HG02623 (cell line): Measurements from ENCODE around the gene ACBD6.
"Not testable (repeated sequence)": the region's sequence is repeated elsewhere in the genome, so short reads cannot be mapped to it uniquely, and the experiment has no call there.

Source experiments
- ATAC-seq: cut with Tn5 transposase; IDR thresholded peaks from one replicate; pipeline ENCODE4 v1.9.1; 2021; ENCODE audit warnings: moderate library complexity; ENCODE audit not compliant: unreplicated experiment

Gene ACBD6

GRCh38 chr1:180421614-180422013 is 80.8 kb downstream of the ACBD6 start:
- ATAC-seq: no peak

DNA sequence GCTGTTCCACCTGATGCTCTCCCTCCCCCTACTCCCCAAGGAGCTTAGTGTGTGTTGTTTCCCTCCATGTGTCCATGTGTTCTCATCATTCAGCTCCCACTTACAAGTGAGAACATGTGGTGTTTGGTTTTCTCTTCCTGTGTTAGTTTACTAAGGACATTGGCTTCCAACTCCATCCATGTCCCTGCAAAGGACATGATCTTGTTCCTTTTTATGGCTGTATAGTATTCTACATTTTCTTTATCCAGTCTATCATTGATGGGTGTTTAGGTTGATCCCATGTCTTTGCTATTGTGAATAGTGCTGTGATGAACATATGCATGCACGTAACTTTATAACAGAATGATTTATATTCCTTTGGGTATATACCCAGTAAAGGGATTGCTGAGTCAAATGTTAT is 81.2 kb downstream of the ACBD6 start:
- not testable (repeated sequence) for ATAC-seq

DNA sequence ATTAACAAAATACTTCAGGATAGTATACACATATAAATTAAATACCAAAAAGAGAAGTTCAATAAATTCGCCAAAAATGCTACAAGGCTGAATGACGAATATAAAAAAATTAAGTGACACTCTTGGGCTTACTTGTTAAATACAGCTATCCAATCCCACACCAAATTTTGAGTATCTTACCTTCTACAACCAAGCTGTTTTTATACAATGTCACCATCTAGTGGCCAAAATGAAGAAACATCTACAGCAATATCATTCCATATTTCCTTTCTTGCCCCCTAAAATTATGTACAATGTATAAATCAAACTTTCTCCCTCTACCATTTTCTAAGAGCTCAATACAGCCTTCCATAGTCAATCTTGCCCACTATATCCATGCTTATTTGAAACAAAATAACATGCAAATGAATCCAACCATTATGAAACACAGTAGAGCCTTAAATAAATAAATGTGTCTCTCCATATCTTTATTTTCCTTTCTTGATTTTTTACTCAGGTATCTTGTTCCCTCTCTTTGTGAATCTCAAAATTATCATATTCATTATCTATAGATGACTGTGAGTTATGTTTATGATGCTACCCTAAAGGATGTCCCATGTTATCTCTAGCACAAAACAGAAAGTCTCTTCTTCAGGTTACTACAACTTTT is 86.3 kb downstream of the ACBD6 start:
- no peak for ATAC-seq

GRCh38 chr1:180415236-180415848 is 87.0 kb downstream of the ACBD6 start:
- ATAC-seq: no peak

GRCh38 chr1:180412583-180412982 is 89.8 kb downstream of the ACBD6 start:
- ATAC-seq: no peak

GRCh38 chr1:180408128-180408527 is 94.2 kb downstream of the ACBD6 start:
- not testable (repeated sequence) for ATAC-seq

- ATAC-seq: no peak
These were observed 95.3 kb downstream of the ACBD6 start for GRCh38 chr1:180407051-180407450.

DNA sequence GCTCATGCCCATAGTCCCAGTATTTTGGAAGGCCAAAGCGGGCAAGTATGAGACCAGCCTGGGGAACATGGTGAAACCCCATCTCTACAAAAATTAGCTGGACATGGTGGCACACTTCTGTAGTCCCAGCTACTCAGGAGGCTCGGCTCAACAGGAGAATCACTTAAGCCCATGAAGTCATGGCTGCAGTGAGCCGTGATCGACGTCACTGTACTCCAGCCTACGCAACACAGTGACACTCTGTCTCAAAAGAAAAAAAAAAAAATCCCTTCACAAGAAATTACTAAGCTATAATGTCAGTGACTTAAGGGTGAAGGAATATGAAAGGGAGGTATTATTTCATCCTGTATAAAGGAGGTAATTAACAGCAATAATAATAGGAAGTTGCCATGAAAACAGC is 99.8 kb downstream of the ACBD6 start:
- no peak for ATAC-seq

GRCh38 chr1:180402001-180402400 is 100.4 kb downstream of the ACBD6 start:
- ATAC-seq: no peak

GRCh38 chr1:180397175-180397574 is 105.2 kb downstream of the ACBD6 start:
- no peak for ATAC-seq

DNA sequence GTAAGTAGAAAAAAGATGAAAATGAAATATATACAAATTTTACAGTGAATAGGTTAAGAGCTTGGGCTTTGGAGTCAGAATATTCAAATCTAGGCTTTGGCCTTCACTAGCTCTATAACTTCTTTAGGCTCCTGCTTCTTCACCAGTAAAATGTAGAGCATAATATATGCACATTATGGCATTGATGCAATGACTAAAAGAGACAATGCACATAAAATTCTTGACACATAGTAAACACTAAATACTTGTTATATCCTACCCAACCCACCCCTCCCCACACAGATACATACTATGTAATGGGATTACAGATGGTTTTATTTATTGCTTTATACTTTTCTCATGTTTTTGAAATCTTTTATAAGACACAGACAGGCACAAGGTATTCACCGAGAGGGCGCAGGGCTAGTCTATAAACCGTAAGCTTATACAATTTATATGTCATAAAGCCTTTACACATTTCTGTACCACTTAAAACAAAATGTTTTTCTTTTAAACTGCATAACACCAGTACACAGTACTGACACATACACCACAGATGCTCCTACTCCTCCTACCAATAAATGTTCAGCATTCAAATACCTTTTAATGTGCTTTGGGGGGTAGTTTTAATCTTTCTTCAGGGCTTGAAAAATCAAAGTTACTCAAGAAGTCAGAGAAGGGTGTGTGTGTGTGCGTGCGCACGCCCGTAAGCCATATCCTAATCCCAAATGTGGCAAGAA is 109.8 kb downstream of the ACBD6 start:
- no peak for ATAC-seq

GRCh38 chr1:180392020-180392419 is 110.4 kb downstream of the ACBD6 start:
- ATAC-seq: no peak

- ATAC-seq: no peak
These were observed 115.0 kb downstream of the ACBD6 start for GRCh38 chr1:180387413-180387812.

DNA sequence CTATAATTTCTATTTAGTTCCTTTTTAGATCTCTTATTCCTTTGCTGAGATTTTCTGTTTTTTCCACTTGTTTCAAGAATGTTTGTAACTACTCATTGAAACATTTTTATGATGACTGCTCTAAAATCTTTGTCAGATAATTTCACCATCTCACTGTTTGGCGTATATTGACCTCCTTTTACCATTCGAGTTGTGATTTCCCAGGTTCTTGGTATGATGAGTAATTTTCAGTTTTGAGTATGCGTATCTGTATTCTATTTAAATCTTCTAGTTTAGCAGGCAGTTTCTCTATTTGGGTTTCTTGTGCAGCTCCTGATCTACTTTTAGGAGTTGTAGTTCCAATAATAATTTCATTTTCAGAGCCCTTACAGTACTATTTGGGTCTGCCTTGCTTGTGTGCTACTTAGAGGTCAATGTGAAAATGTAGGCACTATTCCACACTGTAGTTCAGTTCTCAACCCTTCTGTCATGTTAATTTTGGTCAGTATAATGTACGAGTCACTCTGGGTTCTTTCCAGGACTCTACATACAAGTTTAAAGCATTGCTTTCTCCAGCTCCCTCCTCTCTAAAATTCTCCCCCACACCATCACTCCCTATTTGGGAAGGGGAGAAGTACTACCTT is 115.5 kb downstream of the ACBD6 start:
- no peak for ATAC-seq

DNA sequence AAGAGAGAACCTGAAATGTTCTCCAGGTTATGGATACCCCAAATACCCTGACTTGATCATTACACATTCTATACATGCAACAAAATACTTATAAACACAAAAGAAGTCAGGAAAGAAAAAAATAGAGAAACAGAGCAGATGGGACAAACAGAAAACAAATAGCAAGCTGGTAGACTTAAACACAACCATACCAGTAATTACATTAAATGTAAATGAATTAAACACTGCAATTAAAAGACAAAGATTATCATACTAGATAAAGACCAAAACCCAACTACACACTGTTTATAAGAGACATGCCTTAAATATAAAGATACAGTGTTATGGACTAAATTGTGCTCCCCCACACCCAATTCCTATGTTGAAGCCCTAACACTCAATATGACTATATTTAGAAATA is 117.2 kb downstream of the ACBD6 start:
- ATAC-seq: no peak

DNA sequence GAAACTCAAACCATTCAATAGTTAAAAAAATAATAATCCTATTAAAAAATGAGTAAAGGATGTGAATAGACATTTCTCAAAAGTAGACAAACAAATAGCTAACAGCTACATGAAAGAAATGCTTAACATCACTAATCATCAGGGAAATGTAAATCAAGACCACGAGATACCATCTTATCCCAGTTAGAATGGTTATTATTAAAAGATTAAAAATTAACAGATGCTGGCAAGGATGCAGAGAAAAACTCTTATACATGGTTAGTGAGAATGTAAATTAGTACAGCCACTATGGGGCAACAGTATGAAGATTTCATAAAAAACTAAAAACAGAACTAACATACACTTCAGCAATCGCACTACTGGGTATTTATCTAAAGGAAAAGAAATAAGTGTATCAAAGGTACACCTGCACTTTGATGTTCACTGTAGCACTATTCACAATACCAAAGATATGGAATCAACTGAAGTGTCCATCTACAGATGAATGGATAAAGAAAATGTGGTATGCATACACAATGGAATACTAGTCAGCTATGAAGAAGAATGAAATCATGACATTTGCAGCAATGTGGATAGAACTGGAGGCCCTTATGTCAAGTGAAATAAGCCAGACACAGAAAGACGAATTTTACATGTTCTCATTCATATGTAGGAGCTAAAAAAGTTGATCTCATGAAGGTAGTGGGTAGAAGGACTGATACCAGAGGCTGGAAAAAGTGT is 117.9 kb downstream of the ACBD6 start:
- no peak for ATAC-seq

GRCh38 chr1:180382326-180383115 is 119.9 kb downstream of the ACBD6 start:
- ATAC-seq: no peak

DNA sequence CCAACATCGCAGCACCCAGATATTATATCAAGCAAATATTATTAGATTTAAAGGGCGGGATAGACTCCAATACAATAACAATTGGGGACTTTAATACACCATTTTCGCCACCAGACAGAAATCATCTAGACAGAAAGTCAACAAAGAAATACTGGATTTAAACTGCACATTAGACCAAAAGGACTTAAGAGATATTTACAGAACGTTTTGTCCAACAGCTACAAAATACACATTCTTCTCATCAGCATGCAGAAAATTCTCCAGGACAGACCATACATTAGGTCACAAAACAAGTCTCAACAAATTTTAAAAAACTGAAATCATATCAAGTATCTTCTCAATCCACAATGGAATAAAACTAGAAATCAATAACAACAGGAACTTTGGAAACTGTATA is 121.2 kb downstream of the ACBD6 start:
- ATAC-seq: no peak

GRCh38 chr1:180380259-180381183 is 121.9 kb downstream of the ACBD6 start:
- no peak for ATAC-seq
